HL-60 (cell line): ENCODE data around the gene KCNH2.

Source experiments
- DNase-seq, 2 experiments: peaks; one replicate each; pipeline ENCODE4 v3.0.0-alpha.2; 2010 to 2020; ENCODE audit warnings: low read depth in 1 of 2, low spot score in 1 of 2
- H3K27ac ChIP-seq: fragments of 250-450 bp; sonication (Bioruptor Pico); replicated peaks from 2 replicates; pipeline ENCODE4 v1.5.1; 2020; ENCODE audit warnings: mild to moderate bottlenecking, moderate library complexity
- H3K27me3 ChIP-seq: fragments of 250-450 bp; sonication (Bioruptor Pico); 2 replicates; pipeline ENCODE4 v1.5.1; 2021; ENCODE audit warnings: mild to moderate bottlenecking, moderate library complexity; ENCODE audit not compliant: insufficient read depth, poor library complexity, severe bottlenecking
- H3K4me3 ChIP-seq: replicated peaks from 2 replicates; pipeline ENCODE4 v1.5.1; 2011; ENCODE audit warnings: mild to moderate bottlenecking, control low read depth, low read length; ENCODE audit not compliant: insufficient read depth
- CTCF ChIP-seq: IDR thresholded peaks from one replicate; pipeline ENCODE4 v1.5.1; 2011; ENCODE audit warnings: low read length, control low read depth, inconsistent platforms; ENCODE audit not compliant: insufficient read depth
- GABPA ChIP-seq: IDR thresholded peaks from 2 replicates; pipeline ENCODE4 v1.6.1; 2012; ENCODE audit warnings: low read depth
- POLR2AphosphoS5 ChIP-seq: IDR thresholded peaks from 2 replicates; pipeline ENCODE4 v1.6.1; 2012; ENCODE audit warnings: low read depth
- REST ChIP-seq: IDR thresholded peaks from 2 replicates; pipeline ENCODE4 v1.6.1; 2012; ENCODE audit warnings: low read depth; ENCODE audit not compliant: insufficient replicate concordance
- SPI1 ChIP-seq: IDR thresholded peaks from 2 replicates; pipeline ENCODE4 v1.6.1; 2012; ENCODE audit warnings: low read depth, mild to moderate bottlenecking, borderline replicate concordance

The KCNH2 gene

GRCh38 chr7:150945171-150945852 is 32.8 kb downstream of the KCNH2 start:
- Histone ChIP-seq H3K27ac (no peak overlapping the region), H3K4me3 (no peak overlapping the region), H3K27me3 (no peaks in the 10 kb centered on the region)
- DNase-seq, result no peak
- no peak for TF ChIP-seq REST
- no peak for TF ChIP-seq POLR2AphosphoS5
- no peak for TF ChIP-seq CTCF
- TF ChIP-seq SPI1, result no peak
- no peak for TF ChIP-seq GABPA

DNA sequence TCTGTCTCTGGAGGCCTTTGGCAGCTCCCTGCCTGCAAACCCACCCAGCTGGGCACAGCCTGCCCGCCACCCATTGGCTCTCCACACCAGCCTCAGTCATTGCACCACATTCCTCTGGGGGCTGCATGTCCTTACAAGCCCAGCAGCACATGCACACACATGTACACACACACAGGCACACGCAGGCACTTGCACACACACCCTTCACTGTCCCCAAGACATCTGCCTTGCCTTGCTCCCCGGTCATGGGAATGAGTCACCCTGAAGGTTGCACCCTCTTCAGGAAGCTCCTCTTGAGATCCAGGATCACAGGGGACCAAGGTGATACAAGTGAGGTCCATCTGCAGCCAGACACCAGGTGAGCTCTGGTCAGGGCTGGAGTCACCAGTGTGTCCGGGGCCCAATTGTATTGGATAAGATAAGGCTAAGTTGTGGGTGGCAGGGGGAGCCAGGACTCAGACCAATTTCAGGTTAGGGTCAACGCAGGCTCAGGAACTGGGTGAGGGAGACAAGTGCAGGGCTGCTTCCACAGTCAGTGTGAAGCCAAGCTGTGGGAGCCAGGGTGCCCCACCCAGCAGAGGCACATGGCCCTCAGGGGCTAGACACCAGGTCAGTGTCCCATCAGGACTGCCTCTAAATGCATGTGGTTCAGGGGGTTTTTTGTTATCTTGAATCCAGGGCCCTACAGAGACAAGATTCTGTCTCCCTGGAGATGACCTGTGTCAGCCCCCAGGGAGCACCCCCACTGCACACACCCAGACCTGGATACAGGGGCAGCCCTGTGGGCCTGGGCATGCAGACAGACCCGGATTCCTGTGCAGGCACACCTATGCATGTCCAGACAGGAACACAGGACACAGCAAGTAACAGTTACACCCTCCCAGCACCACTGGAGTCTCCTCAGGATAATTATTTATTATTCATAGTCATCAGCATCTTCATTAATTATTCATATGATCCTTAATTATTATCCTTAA is 33.8 kb downstream of the KCNH2 start:
- TF ChIP-seq CTCF, result no peak
- no peak for TF ChIP-seq GABPA
- TF ChIP-seq POLR2AphosphoS5, result no peak
- no peak for DNase-seq
- H3K27me3 ChIP-seq, result no peaks in the 10 kb centered on the region
- H3K27ac ChIP-seq, result no peak overlapping the region
- H3K4me3 ChIP-seq, result no peak overlapping the region

DNA sequence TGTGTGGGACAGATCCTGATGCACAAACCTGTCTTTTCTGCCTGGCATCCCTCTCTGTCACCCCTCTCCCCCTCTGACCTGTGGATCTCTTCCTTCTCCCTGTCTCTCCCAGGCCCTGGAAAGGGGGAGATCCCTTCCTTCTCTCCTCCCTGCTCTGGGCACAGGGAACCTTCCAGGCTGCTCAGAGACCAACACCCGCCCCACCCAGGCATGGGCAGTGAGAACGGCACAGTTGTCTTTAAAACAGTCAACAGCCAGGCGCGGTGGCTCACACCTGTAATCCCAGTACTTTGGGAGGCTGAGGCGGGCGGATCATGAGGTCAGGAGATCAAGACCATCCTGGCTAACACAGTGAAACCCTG is 34.7 kb downstream of the KCNH2 start:
- H3K27me3 ChIP-seq, result no peaks in the 10 kb centered on the region
- H3K4me3 ChIP-seq, result no peak overlapping the region
- DNase-seq, result no peak
- no peak overlapping the region for H3K27ac ChIP-seq
- TF ChIP-seq CTCF (no peak), SPI1 (no peak), GABPA (no peak)

GRCh38 chr7:150942591-150943452 is 35.3 kb downstream of the KCNH2 start:
- Histone ChIP-seq H3K27me3 (no peaks in the 10 kb centered on the region), H3K27ac (no peak overlapping the region), H3K4me3 (no peak overlapping the region)
- no peak for DNase-seq
- no peak for TF ChIP-seq GABPA
- no peak for TF ChIP-seq CTCF
